Measurements from ENCODE around the gene KLHL30. TPM values are rescaled to one million over a fixed set of nuclear protein-coding genes. Genes with fewer than 3 reads are reported as not detected.

KLHL30 gene
- total RNA-seq, 4 donors from 2014 or later = 0.14 to 5.6 TPM; not detected in 2

DNA sequence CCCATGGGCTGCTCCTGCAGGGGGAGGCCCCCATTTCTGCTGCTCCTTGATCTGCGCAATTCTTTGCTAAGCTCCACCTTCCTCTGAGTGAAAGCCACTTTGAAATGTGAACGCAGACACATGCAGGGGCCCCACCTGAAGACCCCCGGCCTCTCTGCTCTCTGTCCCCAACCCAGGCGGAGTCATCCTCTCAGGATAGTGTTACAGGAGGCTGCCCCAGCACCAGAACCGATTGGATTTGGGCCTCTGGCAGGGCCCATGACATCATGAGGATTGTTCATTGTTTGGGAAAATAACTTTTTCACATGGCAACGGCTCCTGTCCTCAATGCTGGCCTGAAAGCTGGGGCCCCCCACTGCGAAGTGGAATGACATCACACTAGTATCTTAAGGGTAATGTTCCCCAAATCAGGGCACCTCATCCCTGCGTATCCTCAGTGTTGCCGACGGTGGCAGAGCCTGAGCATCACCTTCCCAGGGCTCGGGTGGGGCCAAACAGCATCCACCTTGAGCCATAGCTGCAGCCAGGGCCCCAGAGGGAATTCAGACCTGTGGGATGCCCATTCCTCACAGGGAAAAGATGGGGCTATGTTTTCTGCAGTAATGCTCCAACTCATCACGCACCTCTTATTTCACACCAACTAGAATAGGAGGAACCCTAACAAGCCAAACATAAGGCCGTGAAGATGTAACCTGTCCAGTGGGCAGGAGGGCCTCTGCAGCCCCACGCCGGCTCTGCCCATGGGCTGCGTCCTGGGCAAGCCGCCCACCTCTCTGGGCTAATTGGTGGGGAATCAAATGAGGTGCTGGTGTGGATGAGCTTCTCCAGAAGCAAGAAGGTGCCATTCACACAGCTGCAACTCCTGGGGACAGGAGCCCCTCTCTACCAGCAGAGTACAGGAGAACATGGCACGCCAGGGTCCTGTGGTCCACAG, 17.6 kb downstream of the KLHL30 start:
- intact Hi-C loops (cut with DNase I; ENCODE audit: low total_unique reads) (no loop called here), in situ Hi-C loops (cut with MboI; ENCODE audit: low pct_ligation_motif_present in 1 of 4, low pct_unique_long_range_greater_than_20kb in 1 of 4, low sequenced_read_pairs in 3 of 4) (no loop called here)
- Histone ChIP-seq H3K4me1 (peaks cover 10 to 17% (median 12%) of the 10 kb centered on the region in 4 donors), H3K36me3 (no peaks in the 10 kb centered on the region), H3K27me3 (peaks cover 31% of the 10 kb centered on the region), H3K9me3 (no peaks in the 10 kb centered on the region), H3K4me3 (no peak overlapping the region), H3K27ac (peak overlapping the region in 3 of 4 donors; percentile 13 to 54 (median 34))
- no peak for DNase-seq
- 79 to 83% methylated on average over 4 to 14 of the region's 18 CpGs for WGBS, 2 donors (ENCODE audit: low coverage in 1 of 2)
- TF ChIP-seq POLR2A (IDR thresholded peaks at IDR 0.05) (no peak), POLR2AphosphoS5 (IDR thresholded peaks at IDR 0.05) (no peak), CTCF (IDR thresholded peaks at IDR 0.05) (no peak), EP300 (IDR thresholded peaks at IDR 0.05; ENCODE audit: low read depth) (no peak)

DNA sequence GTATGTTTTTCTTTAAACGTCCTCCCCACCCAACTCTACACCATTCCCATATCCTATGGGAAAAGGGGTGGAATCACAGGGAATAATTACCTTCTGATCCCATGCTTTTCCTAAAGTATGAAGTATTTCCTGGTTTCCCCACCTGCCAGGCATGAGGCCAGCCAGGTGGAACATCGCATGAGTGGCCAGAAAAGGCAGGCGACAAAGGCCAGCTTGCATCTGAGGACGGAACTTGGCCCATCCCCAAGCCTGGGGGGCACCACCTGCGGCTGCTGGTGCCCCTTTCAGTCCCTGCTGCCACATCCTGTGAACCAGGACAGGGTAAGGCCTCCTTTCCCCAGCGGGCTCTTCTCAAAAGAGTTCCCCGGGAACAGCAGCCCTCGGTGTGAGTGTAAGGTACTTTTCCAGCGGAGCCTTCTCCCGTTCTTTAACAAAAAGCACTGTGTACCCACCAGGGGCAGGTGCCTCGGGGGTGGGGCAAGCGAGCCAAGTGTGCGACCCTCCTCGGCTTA, 19.1 kb downstream of the KLHL30 start:
- WGBS, 2 donors (ENCODE audit: low coverage in 1 of 2) = 72% methylated on average over 14 of the region's 14 CpGs; no CpG with 5 or more reads in 1 of the 2 donors

GRCh38 chr2:238158018-238158508, 19.6 kb downstream of the KLHL30 start:
- H3K27me3 ChIP-seq = peaks cover 46% of the 10 kb centered on the region
- H3K4me3 ChIP-seq = peak overlapping the region in 1 of 4 donors; percentile 41
- H3K27ac ChIP-seq = no peak overlapping the region
- in situ Hi-C loops (cut with MboI; ENCODE audit: low pct_ligation_motif_present in 1 of 4, low pct_unique_long_range_greater_than_20kb in 1 of 4, low sequenced_read_pairs in 3 of 4) (no loop called here), intact Hi-C loops (cut with DNase I; ENCODE audit: low total_unique reads) (no loop called here)
- no peaks in the 10 kb centered on the region for H3K9me3 ChIP-seq
- H3K4me1 ChIP-seq = peaks cover 10 to 17% (median 12%) of the 10 kb centered on the region in 4 donors
- TF ChIP-seq POLR2AphosphoS5 (IDR thresholded peaks at IDR 0.05) = no peak
- TF ChIP-seq CTCF (IDR thresholded peaks at IDR 0.05) = no peak
- no peak for TF ChIP-seq POLR2A (IDR thresholded peaks at IDR 0.05)
- TF ChIP-seq EP300 (IDR thresholded peaks at IDR 0.05; ENCODE audit: low read depth) = no peak
- H3K36me3 ChIP-seq = no peaks in the 10 kb centered on the region
- DNase-seq = no peak
- 64% methylated on average over 20 of the region's 21 CpGs; no CpG with 5 or more reads in 1 of the 2 donors for WGBS, 2 donors (ENCODE audit: low coverage in 1 of 2)

More for the DNA sequence above, 19.1 kb downstream of the KLHL30 start:
- Histone ChIP-seq H3K4me3 (no peak overlapping the region), H3K27ac (no peak overlapping the region), H3K36me3 (no peaks in the 10 kb centered on the region), H3K4me1 (peaks cover 10 to 17% (median 12%) of the 10 kb centered on the region in 4 donors), H3K9me3 (no peaks in the 10 kb centered on the region), H3K27me3 (peaks cover 41% of the 10 kb centered on the region)
- intact Hi-C loops (cut with DNase I; ENCODE audit: low total_unique reads) = no loop called here
- TF ChIP-seq EP300 (IDR thresholded peaks at IDR 0.05; ENCODE audit: low read depth) = no peak
- no peak for TF ChIP-seq CTCF (IDR thresholded peaks at IDR 0.05)
- no peak for TF ChIP-seq POLR2AphosphoS5 (IDR thresholded peaks at IDR 0.05)
- no peak for TF ChIP-seq POLR2A (IDR thresholded peaks at IDR 0.05)
- in situ Hi-C loops (cut with MboI; ENCODE audit: low pct_ligation_motif_present in 1 of 4, low pct_unique_long_range_greater_than_20kb in 1 of 4, low sequenced_read_pairs in 3 of 4) = no loop called here
- DNase-seq = no peak

- Histone ChIP-seq H3K4me1 (peaks cover 12 to 21% (median 14%) of the 10 kb centered on the region in 4 donors), H3K27ac (no peak within 1 kb of the TSS), H3K9me3 (no peaks in the 10 kb centered on the region), H3K36me3 (no peaks in the 10 kb centered on the region), H3K27me3 (peaks cover 51% of the 10 kb centered on the region), H3K4me3 (peak within 1 kb of the TSS in 3 of 4 donors; percentile 22 to 41 (median 31))
- TF ChIP-seq POLR2A (IDR thresholded peaks at IDR 0.05) (no peak), CTCF (IDR thresholded peaks at IDR 0.05) (peak in 3 of 5 experiments; percentile 49 to 62 (median 49)), POLR2AphosphoS5 (IDR thresholded peaks at IDR 0.05) (no peak), EP300 (IDR thresholded peaks at IDR 0.05; ENCODE audit: low read depth) (no peak)
- 19 to 28% methylated on average over 11 to 19 of the region's 61 CpGs for WGBS, 2 donors (ENCODE audit: low coverage in 1 of 2)
- in situ Hi-C loops (cut with MboI; ENCODE audit: low pct_ligation_motif_present in 1 of 4, low pct_unique_long_range_greater_than_20kb in 1 of 4, low sequenced_read_pairs in 3 of 4) = no loop called here
- intact Hi-C loops (cut with DNase I; ENCODE audit: low total_unique reads) = no loop called here
- peak; percentile 47 for DNase-seq
These were observed 20.1 kb downstream of the KLHL30 start, which contains the start of gene ERFE for GRCh38 chr2:238158509-238159070. TSS of gene ERFE (plus strand) at chr2:238158970. CDS start at chr2:238159008, 38 bp downstream.

All from transverse colon (tissue), 4 donors.